GM19240 (cell line): ENCODE data around the gene PPIF.

ENCODE experiments used
- DNase-seq: peaks from one replicate; pipeline ENCODE4 v3.0.0; 2011; ENCODE audit warnings: low spot score; ENCODE audit not compliant: insufficient read length

The PPIF gene

DNA sequence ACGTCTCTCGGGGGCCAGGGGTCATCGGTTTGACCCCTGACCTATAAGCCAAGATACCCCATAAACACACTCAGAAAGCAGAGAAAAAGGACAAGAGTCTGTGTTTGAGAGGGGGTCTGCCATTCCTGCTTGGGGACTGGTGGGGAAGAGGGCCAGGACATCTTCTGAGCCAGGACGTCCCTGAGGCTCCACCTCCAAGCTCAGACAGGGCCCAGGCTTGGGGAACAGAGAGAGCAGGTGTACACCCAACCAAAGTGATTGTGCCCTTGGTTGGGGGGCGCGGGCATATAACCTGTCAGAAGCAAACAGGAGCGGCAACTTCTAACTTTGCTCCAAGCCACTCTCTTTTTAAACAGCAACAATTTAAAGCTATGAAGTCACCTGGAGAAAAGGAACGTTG lies 33.9 kb upstream of the PPIF start:
- DNase-seq: no peak

- DNase-seq: no peak
These were observed 33.3 kb upstream of the PPIF start for GRCh38 chr10:79313911-79314439.

- no peak for DNase-seq
These were observed 32.3 kb upstream of the PPIF start for GRCh38 chr10:79314761-79315601.

GRCh38 chr10:79315602-79315920 lies 31.7 kb upstream of the PPIF start:
- no peak for DNase-seq

- DNase-seq: no peak
These were observed 30.4 kb upstream of the PPIF start for GRCh38 chr10:79316671-79317431.

GRCh38 chr10:79318369-79318768 lies 28.9 kb upstream of the PPIF start:
- DNase-seq: no peak

GRCh38 chr10:79319115-79319771 lies 28.0 kb upstream of the PPIF start:
- no peak for DNase-seq

DNA sequence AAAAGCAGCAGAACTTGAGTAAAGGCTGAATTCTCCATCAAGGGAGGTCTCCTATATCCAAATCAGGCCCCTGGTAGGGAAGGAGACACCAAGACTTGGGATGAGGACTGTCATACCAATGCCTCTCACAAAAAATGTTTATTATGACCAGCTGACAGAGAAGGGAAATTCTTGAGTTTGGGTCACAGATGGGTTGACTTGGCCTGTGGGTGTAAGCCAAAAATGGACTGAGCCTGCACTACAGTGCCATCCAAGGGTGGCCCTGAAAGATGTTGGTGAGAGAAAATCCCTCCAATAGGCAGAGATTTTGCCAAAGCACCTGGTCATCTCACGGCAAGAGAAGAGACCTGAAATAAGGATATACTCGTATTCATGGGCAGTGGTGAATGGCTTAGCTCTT lies 27.0 kb upstream of the PPIF start:
- DNase-seq: no peak

- no peak for DNase-seq
These were observed 26.3 kb upstream of the PPIF start for GRCh38 chr10:79320820-79321493.

DNA sequence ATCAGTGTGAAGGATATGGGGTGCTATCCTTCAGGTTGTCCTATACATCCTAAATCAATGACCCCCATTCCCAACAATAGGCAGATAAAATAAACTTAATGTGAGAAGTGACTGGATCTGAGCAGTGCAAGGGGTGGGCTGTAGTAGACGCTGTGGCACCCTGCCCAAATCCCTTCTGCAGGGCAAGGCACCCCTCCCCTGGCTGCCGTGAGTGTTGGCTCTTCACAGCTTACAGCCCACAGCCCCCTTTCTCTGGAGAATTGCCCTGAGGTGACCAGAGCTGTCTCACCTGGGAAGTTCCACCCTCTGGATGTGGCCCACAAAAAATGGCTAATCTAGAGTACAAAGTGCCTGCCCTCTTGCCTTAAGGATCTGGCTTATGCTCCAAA lies 25.8 kb upstream of the PPIF start:
- no peak for DNase-seq

GRCh38 chr10:79321951-79322350 lies 25.3 kb upstream of the PPIF start:
- no peak for DNase-seq

GRCh38 chr10:79322616-79323543 lies 24.4 kb upstream of the PPIF start:
- no peak for DNase-seq

DNA sequence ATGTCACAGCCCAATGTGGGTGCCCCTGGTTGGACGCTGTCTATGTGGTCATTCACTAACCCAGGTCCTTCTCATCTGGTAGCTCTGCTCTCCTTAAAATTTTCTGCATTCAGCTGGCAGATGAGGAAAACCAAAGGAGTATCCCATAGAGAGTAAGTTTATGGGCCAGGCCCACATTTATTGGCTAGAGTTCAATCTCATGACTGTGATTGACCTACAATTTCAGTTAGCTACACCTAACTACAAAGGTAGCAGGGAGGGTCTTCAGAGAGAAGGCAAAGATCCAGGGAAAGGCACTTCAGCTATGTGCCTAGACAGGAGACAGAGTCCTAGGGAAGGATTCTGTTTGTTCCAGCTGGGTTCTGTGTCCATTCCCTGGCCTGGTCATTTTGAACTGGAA lies 23.7 kb upstream of the PPIF start:
- no peak for DNase-seq

- DNase-seq: no peak
These were observed 23.1 kb upstream of the PPIF start for GRCh38 chr10:79324032-79324695.

DNA sequence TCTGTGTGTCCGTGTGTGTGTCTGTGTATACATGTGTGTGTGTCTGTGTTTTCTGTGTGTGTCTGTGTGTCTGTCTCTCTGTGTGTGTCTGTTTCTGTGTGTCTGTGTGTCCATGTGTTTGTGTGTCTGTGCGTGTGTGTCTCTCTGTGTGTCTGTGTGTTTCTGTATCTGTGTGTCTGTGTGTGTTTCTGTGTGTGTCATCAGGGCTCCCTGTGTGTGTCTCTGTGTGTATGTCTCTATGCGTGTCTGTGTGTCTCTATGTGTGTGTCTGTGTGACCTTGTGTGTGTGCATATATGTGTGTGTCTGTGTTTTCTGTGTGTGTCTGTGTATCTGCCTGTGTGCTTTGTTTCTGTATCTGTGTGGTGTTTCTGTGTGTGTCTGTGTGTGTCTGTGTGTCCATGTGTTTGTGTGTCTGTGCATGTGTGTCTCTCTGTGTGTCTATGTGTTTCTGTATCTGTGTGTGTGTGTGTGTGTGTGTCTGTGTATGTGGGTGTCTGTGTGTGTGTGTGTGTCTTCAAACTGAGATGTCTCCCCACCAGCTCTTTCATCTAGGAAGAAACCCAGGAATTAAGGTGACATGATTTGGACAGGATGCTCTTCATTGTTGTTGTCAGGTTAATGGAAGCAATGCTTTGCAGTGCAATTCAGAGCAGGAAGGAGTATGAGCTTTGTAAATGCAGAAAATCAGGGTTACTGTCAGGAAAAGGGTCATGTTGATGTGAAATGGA lies 20.7 kb upstream of the PPIF start:
- DNase-seq: no peak

GRCh38 chr10:79327090-79327457 lies 20.2 kb upstream of the PPIF start:
- DNase-seq: no peak

DNA sequence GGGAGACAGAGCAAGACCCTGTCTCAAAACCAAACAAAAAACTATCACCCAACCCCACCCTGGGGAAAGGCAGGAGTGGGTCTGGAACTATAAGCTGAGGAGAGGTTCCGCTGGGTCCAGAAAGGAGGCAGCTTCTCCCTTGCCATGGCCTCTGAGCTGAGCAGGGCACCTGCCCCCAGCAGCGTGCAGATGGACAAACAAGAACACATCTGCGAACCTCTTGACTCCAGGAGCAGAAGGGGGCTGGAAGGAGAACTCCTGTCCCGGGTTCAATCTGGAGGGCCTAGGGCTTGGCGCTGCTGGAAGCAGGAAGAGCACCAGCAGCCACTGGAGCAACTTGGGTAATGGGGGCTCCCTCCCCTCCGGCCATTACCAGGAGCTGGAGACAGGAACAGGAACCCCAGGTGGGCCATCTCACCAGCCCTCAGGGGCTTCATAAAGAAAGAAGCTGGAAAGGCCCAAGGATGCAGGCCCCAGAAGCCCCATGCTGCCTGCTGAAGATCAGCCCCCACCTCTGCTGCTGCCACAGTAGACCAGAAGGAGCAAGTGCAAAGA lies 19.0 kb upstream of the PPIF start:
- DNase-seq: no peak

- DNase-seq: no peak
These were observed 18.3 kb upstream of the PPIF start for GRCh38 chr10:79328737-79329504.
